CD4-positive, alpha-beta T cell treated with Interleukin-2 at 100 ng/mL for 4 hours (primary cell): Measurements from ENCODE around the gene LAMC1.

Source experiments
- DNase-seq: peaks from one replicate; pipeline ENCODE4 v3.0.0-alpha.2; 2020; ENCODE audit warnings: low spot score

The LAMC1 gene

DNA sequence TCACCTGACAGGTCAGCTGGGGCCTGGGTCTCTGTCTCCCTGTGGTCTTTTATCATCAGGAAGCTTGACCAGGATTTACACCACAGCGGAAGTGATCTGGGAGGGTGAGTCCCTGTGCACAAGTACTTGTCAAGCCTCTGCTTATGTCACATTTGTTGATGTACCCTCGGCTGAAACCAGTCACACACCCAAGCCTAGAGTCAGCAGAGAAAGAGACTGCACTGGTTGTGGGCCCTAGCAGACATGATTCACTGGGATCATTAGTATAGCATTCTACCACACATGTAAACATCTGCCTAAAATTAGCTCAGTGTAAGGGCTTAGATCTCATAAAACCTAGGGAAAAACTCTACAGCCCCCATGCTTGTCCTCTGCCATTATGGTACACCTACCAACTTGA, 83.5 kb downstream of the LAMC1 start:
- no peak for DNase-seq

DNA sequence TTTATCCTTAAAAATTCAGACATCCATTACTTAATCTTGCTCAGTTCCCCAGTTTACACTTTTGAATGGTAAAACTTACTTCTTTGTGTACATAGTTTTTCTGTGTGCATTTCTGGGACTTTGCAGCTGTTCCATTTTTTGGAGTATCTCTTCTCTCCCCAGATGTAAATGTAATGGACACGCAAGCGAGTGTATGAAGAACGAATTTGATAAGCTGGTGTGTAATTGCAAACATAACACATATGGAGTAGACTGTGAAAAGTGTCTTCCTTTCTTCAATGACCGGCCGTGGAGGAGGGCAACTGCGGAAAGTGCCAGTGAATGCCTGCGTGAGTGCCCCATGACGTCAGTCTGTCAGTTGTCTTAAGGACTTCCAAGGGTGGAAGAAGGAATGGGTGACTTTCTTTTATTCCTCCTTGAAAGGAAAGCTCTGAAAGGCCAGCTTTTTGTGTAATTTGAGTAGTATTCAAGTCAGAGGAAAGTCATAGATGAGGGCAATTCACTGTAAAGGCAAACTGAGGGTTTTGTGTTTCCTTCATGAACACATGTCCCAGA, 87.2 kb downstream of the LAMC1 start:
- DNase-seq, result no peak

DNA sequence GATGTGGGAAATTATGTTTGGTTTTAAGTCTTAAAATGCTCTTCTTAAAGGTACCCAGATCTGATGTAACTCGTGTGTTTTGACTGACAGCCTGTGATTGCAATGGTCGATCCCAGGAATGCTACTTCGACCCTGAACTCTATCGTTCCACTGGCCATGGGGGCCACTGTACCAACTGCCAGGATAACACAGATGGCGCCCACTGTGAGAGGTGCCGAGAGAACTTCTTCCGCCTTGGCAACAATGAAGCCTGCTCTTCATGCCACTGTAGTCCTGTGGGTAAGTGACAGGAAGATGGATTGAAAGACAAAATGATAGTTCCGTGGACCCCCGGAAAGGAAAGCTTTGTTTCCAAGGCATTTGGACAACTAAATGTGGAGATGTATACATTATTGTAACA, 91.2 kb downstream of the LAMC1 start:
- DNase-seq, result no peak

DNA sequence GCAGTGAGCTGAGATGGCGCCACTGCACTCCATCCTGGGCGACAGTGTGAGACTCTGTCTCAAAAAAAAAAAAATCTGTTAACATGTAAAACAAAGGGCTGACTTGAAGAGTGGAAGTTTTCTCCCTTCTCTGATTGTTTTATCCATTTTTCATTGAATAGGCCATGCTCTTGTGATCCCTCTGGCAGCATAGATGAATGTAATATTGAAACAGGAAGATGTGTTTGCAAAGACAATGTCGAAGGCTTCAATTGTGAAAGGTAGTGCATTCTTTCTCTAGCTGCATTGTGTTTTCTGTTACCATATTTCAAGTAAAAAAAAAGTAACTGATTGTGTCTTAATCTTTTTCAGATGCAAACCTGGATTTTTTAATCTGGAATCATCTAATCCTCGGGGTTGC, 93.2 kb downstream of the LAMC1 start:
- DNase-seq, result no peak

DNA sequence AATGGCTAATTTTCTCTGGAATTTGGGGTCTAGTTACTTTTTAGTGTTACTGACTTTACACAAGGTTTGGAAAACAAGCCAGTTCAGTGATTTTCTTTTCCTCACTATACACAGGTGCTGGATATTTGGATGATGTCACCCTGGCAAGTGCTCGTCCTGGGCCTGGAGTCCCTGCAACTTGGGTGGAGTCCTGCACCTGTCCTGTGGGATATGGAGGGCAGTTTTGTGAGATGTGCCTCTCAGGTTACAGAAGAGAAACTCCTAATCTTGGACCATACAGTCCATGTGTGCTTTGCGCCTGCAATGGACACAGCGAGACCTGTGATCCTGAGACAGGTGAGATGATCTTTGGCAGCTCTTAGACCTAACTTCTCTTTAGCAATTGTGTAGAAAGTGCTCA, 98.4 kb downstream of the LAMC1 start:
- DNase-seq, result no peak

DNA sequence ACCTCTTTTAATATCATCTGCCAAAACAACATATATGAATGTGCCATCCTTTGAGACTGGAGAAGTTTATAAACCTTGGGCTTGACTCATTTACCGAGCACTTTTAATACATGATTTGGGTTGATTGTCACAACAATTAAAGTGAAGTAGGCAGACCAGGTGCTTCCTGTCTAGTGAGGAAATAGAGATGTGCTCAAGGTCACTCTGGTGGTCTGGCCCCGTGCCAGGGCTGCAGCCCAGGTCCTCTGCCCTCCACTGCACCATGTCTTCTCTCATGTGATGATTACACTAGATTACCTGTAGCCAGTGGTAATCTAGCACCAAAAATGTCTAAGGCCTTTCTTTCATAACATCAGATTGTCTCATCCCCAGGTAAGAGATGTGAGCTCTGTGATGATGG, 101.0 kb downstream of the LAMC1 start:
- DNase-seq, result no peak

DNA sequence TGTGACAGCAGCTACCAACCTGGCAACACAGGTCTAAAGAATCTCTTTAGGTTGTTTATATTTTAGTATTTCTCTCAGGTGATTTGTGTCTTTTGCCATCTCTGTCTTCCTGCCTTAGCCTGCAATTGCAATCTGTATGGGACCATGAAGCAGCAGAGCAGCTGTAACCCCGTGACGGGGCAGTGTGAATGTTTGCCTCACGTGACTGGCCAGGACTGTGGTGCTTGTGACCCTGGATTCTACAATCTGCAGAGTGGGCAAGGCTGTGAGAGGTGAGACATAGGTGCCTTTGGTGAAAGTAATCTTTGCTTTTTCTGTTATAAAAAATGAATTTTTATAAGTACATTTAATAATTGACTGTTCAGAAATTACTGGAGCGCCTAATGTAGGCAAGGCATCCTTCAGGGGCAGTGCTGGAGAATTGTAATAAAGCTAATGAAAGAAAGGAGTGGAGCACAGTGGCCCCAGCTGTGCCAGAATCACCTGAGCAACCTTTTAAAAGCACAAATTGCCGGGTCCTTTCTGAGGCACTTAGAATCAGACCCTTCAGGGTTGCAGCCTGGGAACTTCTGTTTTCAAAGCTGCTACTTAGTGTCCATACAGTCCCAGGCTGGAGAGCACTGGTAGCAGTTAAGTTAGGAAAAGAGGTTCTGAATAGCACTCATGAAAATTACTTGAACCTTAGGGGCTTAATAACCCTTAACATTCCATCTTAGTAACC, 102.2 kb downstream of the LAMC1 start:
- DNase-seq, result no peak

DNA sequence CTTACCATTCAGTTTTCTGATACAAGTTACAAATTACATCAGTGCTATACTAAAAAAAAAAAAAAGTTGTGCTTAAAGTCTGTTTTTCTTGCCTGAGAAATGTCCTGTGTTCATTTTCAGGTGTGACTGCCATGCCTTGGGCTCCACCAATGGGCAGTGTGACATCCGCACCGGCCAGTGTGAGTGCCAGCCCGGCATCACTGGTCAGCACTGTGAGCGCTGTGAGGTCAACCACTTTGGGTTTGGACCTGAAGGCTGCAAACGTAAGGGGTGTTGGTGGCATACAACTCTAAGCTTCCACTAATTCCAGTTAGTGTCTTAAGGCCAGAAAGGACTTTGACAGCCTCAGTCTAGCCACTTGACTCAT, 102.8 kb downstream of the LAMC1 start:
- DNase-seq, result no peak

DNA sequence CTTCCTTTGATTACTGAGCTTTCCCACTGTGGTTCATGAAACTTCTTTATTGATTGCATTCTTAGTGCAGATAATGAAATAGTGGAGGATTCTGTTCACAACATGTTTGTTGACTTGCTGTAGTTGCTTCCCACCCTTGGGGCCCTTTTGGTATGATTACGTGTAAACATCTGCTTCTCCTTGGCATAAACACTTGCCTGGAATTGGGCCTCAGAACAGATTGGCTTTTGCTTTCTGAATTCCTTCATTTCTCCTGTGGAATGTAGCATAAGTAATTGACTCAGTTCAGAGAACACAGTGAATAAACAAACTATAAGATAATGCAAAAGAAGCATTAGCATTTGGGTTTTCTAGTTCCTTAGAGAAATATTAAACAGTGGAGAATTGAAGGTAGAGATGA, 103.3 kb downstream of the LAMC1 start:
- DNase-seq, result no peak

DNA sequence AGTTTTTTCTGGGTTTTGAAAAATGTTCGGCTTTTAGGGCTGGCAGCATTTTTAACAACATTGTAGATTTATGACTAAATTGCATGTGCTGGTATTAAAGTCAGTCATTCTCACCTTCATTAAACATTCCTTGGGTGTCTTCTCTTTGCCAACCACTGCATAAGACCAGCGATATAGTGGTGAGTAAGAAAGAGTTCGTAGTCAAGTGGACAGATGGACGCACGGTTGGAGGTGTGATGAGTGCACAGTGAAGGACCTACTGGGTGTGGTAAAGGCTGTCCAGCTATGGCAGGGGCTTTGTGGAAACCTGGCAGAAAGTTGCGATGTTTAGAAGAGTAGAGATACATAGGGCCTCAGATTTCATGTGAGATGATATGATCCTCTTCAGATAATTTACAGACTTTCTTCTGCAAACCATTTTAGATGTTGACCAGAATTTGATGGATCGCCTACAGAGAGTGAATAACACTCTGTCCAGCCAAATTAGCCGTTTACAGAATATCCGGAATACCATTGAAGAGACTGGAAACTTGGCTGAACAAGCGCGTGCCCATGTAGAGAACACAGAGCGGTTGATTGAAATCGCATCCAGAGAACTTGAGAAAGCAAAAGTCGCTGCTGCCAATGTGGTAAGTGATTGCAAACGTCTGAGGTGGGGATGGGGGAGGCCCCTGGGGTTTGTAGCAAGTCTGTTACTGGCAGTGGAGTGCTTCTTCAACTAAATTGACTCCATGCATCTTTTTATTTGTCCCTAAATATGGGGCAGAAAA, 106.9 kb downstream of the LAMC1 start:
- DNase-seq, result no peak

DNA sequence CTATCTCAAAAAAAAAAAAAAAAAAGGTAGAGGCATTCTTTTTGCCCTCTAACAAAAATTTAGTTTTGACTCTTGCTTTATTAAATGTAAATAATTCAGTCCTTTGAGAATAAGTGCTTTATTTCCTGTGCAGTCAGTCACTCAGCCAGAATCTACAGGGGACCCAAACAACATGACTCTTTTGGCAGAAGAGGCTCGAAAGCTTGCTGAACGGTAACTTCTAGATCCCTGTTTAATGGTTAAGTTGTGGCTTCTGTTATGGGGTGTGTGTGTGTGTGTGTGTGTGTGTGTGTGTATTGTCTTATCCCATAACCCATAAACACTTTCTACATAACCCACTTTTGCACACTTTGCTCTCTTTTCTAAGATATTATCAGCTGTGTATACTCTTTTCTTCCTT, 107.9 kb downstream of the LAMC1 start:
- DNase-seq, result no peak

DNA sequence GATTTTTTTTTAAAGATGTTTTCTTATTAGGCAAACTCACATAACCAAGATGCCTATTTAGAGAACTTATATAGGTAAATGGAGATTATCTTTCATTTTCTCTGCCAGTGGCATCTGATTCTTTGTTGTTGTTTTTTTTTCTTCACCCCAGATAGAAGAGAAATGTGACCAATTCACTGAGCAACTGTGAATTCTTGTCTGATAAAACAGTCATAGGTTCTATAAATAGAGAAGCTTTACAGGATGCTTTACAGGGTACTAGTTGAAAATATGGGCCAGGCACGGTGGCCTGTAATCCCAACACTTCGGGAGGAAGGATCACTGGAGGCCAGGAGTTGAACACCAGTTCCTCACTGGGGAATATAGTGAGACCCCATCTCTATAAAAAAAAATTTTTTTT, 112.1 kb downstream of the LAMC1 start:
- no peak for DNase-seq

DNA sequence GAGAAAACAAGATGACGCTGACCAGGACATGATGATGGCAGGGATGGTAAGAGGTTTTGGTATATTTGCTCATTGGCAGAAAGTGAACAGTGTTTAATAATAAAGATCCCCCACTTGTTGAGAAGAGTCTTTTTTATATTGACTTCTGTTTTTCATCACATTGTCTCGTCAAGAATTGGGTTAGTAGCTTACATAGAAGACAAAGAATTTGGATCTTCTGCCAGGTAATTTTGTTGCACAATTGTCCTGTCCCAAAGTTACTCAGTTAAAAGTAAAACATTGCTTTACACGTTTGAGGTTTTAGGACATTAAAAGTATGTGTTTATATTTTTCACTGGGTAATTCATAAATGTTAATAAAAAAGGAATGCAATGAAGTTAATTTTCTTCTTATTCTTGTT, 114.6 kb downstream of the LAMC1 start:
- no peak for DNase-seq

DNA sequence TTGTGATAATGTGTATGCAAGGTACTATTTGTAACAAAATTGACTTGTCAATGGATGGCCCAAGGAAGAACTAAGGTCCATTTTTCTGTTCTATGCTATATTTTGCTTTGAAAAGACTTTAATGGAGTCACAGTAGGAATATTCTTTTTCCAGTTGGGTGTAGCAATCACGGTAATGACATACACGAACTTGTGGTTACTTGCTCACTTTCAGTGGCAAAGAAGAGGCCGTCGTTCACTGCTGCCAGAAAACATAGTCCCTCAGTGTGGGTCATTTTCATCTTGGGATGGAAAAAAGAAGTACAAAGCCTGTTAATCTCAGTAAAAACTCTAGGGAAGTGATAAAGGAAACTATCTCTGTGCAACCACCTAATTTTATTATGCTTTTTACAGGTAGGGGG, 115.1 kb downstream of the LAMC1 start:
- no peak for DNase-seq

DNA sequence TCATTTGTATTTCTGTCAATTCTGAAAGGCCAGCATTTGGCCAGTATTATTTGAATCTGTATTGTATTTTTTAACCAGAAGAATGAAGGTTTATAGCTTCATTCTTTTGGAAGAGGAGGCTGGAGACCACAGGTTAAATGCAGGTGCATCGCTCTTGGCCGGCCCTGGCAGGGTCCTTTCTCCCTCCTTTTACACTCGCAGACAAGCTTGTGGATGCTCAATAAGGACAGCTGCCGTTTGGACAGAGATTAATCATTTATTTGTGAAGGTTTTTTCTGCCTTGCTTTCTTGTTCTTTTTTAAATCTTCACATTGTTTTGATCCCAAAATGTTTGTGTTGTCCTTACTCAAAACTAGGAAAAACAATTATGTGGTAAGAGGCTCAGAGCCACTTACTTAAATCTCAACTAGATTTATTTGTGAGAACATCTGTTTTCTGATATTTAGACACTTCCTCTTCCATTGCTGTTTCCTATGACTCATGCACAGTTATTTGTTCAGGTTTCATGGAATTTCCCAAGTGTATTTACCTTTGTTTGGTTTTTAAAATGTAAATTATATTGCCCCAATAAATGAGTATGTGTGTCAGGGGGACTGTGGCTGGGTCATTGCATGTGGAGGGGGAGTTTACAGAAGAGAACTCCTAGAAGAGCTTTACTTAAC, 116.2 kb downstream of the LAMC1 start:
- no peak for DNase-seq

DNA sequence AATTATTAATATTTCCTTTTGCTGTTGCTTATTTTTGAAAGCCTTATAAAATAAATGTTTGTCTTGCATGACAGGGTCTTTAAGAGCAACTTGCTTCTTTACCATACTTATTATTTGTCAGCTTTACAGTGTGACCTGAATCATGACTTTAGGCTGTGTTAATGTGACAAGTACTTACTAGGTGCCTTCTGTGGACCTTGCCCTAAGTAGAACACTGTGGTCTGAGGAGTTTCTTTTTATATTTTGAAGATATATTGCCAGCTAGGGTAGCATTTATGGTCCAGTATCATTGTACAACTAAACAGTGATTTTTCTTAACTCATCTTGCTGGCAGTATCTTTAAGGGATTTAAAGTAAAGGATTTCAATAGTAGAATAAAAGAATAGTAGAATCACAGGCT, 117.4 kb downstream of the LAMC1 start:
- DNase-seq, result no peak

DNA sequence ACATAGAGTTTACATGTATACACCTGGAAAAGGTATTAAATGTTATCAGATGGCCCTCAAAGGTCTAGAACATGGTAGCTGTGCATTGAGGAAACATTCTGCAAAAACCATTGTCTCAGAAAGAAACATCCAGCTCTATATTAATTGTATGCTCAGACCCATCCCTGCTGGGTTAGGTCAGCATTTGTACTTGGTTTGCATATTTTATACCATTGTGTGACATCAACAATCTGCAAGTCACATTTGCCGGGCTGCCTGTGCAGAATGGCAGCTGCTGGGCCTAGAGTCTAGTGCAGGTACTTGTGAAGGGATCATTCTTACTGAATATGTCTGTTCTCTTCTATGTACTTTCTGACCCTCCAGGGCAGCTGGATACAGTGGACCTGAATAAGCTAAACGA, 119.0 kb downstream of the LAMC1 start:
- DNase-seq, result no peak

DNA sequence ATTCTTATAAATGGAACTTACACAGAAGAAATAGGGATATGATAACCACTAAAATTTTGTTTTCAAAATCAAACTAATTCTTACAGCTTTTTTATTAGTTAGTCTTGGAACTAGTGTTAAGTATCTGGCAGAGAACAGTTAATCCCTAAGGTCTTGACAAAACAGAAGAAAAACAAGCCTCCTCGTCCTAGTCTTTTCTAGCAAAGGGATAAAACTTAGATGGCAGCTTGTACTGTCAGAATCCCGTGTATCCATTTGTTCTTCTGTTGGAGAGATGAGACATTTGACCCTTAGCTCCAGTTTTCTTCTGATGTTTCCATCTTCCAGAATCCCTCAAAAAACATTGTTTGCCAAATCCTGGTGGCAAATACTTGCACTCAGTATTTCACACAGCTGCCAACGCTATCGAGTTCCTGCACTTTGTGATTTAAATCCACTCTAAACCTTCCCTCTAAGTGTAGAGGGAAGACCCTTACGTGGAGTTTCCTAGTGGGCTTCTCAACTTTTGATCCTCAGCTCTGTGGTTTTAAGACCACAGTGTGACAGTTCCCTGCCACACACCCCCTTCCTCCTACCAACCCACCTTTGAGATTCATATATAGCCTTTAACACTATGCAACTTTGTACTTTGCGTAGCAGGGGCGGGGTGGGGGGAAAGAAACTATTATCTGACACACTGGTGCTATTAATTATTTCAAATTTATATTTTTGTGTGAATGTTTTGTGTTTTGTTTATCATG, 120.5 kb downstream of the LAMC1 start:
- DNase-seq, result no peak

DNA sequence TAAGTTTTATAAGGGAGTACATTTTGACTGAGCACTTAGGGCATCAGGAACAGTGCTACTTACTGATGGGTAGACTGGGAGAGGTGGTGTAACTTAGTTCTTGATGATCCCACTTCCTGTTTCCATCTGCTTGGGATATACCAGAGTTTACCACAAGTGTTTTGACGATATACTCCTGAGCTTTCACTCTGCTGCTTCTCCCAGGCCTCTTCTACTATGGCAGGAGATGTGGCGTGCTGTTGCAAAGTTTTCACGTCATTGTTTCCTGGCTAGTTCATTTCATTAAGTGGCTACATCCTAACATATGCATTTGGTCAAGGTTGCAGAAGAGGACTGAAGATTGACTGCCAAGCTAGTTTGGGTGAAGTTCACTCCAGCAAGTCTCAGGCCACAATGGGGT, 121.5 kb downstream of the LAMC1 start:
- DNase-seq, result no peak

DNA sequence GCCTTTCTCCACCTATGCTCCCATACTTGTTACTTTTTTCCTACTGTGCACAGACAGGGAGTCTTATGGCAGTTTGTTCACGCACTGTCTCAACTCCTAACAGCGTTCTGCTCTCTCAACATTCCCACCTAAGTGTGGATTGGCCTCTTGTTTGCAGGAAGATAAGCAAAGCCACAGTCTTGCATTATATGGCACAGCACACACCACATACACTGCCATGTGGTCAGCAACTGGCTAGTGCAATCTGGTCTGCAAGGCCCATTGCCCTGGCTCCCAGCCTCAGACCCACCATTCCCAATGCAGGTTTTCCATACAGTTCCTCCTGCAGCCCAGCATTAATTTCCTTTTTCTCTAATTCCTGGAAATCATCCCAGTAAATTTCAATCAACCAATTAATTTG, 124.5 kb downstream of the LAMC1 start:
- DNase-seq, result no peak

DNA sequence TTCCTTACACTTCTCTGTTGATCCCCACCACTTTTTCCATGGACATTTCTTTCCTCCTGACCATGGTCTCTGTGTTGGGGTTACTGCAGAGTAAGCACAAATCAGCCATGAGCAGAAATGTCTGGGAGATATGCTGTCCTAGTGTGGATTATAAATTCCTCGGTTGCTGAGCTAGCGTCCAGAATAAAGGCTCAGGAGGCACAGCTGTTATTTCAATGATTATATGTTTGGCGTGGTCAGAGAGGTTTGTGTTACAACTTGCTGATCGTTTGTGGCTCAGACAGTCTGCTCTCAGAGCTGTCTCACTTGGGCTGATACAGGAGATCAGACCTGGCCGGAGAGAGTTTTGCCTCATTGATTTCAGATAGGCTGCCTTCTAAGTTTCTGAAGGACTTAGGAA, 125.4 kb downstream of the LAMC1 start:
- DNase-seq, result no peak

DNA sequence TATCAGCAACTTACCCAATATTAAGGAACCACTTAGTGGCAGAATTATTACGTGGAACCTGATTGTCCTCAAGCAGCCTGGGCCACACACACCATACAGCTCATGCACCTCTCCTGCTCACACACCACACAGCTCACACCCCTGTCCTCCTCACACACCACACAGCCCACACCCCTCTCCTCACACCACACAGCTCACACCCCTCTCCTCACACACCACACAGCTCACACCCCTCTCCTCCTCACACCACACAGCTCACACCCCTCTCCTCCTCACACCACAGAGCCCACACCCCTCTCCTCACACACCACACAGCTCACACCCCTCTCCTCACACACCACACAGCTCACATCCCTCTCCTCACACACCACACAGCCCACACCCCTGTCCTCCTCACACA, 126.1 kb downstream of the LAMC1 start:
- no peak for DNase-seq
